ENCODE measurements around the gene PGC.
"Not testable (repeated sequence)": the region's sequence is repeated elsewhere in the genome, so short reads cannot be mapped to it uniquely, and the experiment has no call there.

The PGC gene

GRCh38 chr6:41774841-41775240 lies 27.6 kb upstream of the PGC start:
- Histone ChIP-seq H3K27me3 (ENCODE audit: control insufficient read depth in 1 of 2, insufficient read depth in 2 of 2, low read length in 2 of 2) (no peaks in the 10 kb centered on the region), H3K27ac (ENCODE audit: low read length) (no peak overlapping the region), H3K4me1 (ENCODE audit: control insufficient read depth, insufficient read depth, low read length) (peaks cover 7% of the 10 kb centered on the region), H3K36me3 (ENCODE audit: control insufficient read depth in 2 of 2, insufficient read depth in 2 of 2, low read length in 2 of 2) (peaks cover 25 to 48% of the 10 kb centered on the region in 2 donors), H3K9me3 (ENCODE audit: control insufficient read depth in 2 of 2, low read length in 2 of 2) (no peaks in the 10 kb centered on the region), H3K9ac (ENCODE audit: low read length in 2 of 2) (no peak overlapping the region), H3K4me3 (ENCODE audit: low read length in 2 of 2) (no peak overlapping the region)

- Histone ChIP-seq H3K36me3 (ENCODE audit: control insufficient read depth in 2 of 2, insufficient read depth in 2 of 2, low read length in 2 of 2) (peaks cover 25 to 38% of the 10 kb centered on the region in 2 donors), H3K27ac (ENCODE audit: low read length) (no peak overlapping the region), H3K9me3 (ENCODE audit: control insufficient read depth in 2 of 2, low read length in 2 of 2) (no peaks in the 10 kb centered on the region), H3K27me3 (ENCODE audit: control insufficient read depth in 1 of 2, insufficient read depth in 2 of 2, low read length in 2 of 2) (no peaks in the 10 kb centered on the region), H3K4me1 (ENCODE audit: control insufficient read depth, insufficient read depth, low read length) (peaks cover 12% of the 10 kb centered on the region), H3K9ac (ENCODE audit: low read length in 2 of 2) (no peak overlapping the region), H3K4me3 (ENCODE audit: low read length in 2 of 2) (no peak overlapping the region)
These were observed 24.1 kb upstream of the PGC start for GRCh38 chr6:41771058-41771983.

GRCh38 chr6:41770381-41771057 lies 23.3 kb upstream of the PGC start:
- H3K9me3 ChIP-seq (ENCODE audit: control insufficient read depth in 2 of 2, low read length in 2 of 2), result no peaks in the 10 kb centered on the region
- no peak overlapping the region for H3K4me3 ChIP-seq (ENCODE audit: low read length in 2 of 2)
- H3K4me1 ChIP-seq (ENCODE audit: control insufficient read depth, insufficient read depth, low read length), result peaks cover 12% of the 10 kb centered on the region
- peaks cover 22 to 35% of the 10 kb centered on the region in 2 donors for H3K36me3 ChIP-seq (ENCODE audit: control insufficient read depth in 2 of 2, insufficient read depth in 2 of 2, low read length in 2 of 2)
- H3K27ac ChIP-seq (ENCODE audit: low read length), result no peak overlapping the region
- no peak overlapping the region for H3K9ac ChIP-seq (ENCODE audit: low read length in 2 of 2)
- H3K27me3 ChIP-seq (ENCODE audit: control insufficient read depth in 1 of 2, insufficient read depth in 2 of 2, low read length in 2 of 2), result no peaks in the 10 kb centered on the region

GRCh38 chr6:41769376-41769775 lies 22.2 kb upstream of the PGC start:
- Histone ChIP-seq H3K36me3 (ENCODE audit: control insufficient read depth in 2 of 2, insufficient read depth in 2 of 2, low read length in 2 of 2) (peaks cover 11 to 25% of the 10 kb centered on the region in 2 donors), H3K4me1 (ENCODE audit: control insufficient read depth, insufficient read depth, low read length) (peaks cover 12% of the 10 kb centered on the region), H3K4me3 (ENCODE audit: low read length in 2 of 2) (no peak overlapping the region), H3K9me3 (ENCODE audit: control insufficient read depth in 2 of 2, low read length in 2 of 2) (no peaks in the 10 kb centered on the region), H3K9ac (ENCODE audit: low read length in 2 of 2) (no peak overlapping the region), H3K27ac (ENCODE audit: low read length) (no peak overlapping the region), H3K27me3 (ENCODE audit: control insufficient read depth in 1 of 2, insufficient read depth in 2 of 2, low read length in 2 of 2) (no peaks in the 10 kb centered on the region)

- Histone ChIP-seq H3K36me3 (ENCODE audit: control insufficient read depth in 2 of 2, insufficient read depth in 2 of 2, low read length in 2 of 2) (peaks cover 8 to 22% of the 10 kb centered on the region in 2 donors), H3K27me3 (ENCODE audit: control insufficient read depth in 1 of 2, insufficient read depth in 2 of 2, low read length in 2 of 2) (no peaks in the 10 kb centered on the region), H3K27ac (ENCODE audit: low read length) (no peak overlapping the region), H3K4me3 (ENCODE audit: low read length in 2 of 2) (no peak overlapping the region), H3K9ac (ENCODE audit: low read length in 2 of 2) (no peak overlapping the region), H3K9me3 (ENCODE audit: control insufficient read depth in 2 of 2, low read length in 2 of 2) (no peaks in the 10 kb centered on the region), H3K4me1 (ENCODE audit: control insufficient read depth, insufficient read depth, low read length) (peaks cover 12% of the 10 kb centered on the region)
These were observed 21.5 kb upstream of the PGC start for GRCh38 chr6:41768545-41769308.

- Histone ChIP-seq H3K27me3 (ENCODE audit: control insufficient read depth in 1 of 2, insufficient read depth in 2 of 2, low read length in 2 of 2) (no peaks in the 10 kb centered on the region), H3K4me1 (ENCODE audit: control insufficient read depth, insufficient read depth, low read length) (peaks cover 12% of the 10 kb centered on the region), H3K9ac (ENCODE audit: low read length in 2 of 2) (peak overlapping the region in 1 of 2 donors; percentile 42), H3K36me3 (ENCODE audit: control insufficient read depth in 2 of 2, insufficient read depth in 2 of 2, low read length in 2 of 2) (peaks cover 5 to 16% of the 10 kb centered on the region in 2 donors), H3K9me3 (ENCODE audit: control insufficient read depth in 2 of 2, low read length in 2 of 2) (no peaks in the 10 kb centered on the region), H3K4me3 (ENCODE audit: low read length in 2 of 2) (no peak overlapping the region), H3K27ac (ENCODE audit: low read length) (no peak overlapping the region)
These were observed 20.1 kb upstream of the PGC start for GRCh38 chr6:41767112-41767833.

GRCh38 chr6:41766043-41766664 lies 19.0 kb upstream of the PGC start:
- not testable (repeated sequence) for H3K27me3 ChIP-seq (ENCODE audit: control insufficient read depth in 1 of 2, insufficient read depth in 2 of 2, low read length in 2 of 2)

GRCh38 chr6:41763470-41763869 lies 16.3 kb upstream of the PGC start:
- H3K27ac ChIP-seq (ENCODE audit: low read length), result no peak overlapping the region
- no peaks in the 10 kb centered on the region for H3K36me3 ChIP-seq (ENCODE audit: control insufficient read depth in 2 of 2, insufficient read depth in 2 of 2, low read length in 2 of 2)
- H3K27me3 ChIP-seq (ENCODE audit: control insufficient read depth in 1 of 2, insufficient read depth in 2 of 2, low read length in 2 of 2), result no peaks in the 10 kb centered on the region
- H3K9ac ChIP-seq (ENCODE audit: low read length in 2 of 2), result no peak overlapping the region
- no peaks in the 10 kb centered on the region for H3K9me3 ChIP-seq (ENCODE audit: control insufficient read depth in 2 of 2, low read length in 2 of 2)
- no peak overlapping the region for H3K4me3 ChIP-seq (ENCODE audit: low read length in 2 of 2)
- H3K4me1 ChIP-seq (ENCODE audit: control insufficient read depth, insufficient read depth, low read length), result peaks cover 12% of the 10 kb centered on the region

More at GRCh38 chr6:41766043-41766664, 19.0 kb upstream of the PGC start:
- H3K27ac ChIP-seq (ENCODE audit: low read length); H3K9me3 ChIP-seq (ENCODE audit: control insufficient read depth in 2 of 2, low read length in 2 of 2); H3K4me3 ChIP-seq (ENCODE audit: low read length in 2 of 2); H3K9ac ChIP-seq (ENCODE audit: low read length in 2 of 2); H3K36me3 ChIP-seq (ENCODE audit: control insufficient read depth in 2 of 2, insufficient read depth in 2 of 2, low read length in 2 of 2): not testable (repeated sequence)
- H3K4me1 ChIP-seq (ENCODE audit: control insufficient read depth, insufficient read depth, low read length), result peaks cover 12% of the 10 kb centered on the region

GRCh38 chr6:41759905-41760579 lies 12.8 kb upstream of the PGC start:
- H3K4me1 ChIP-seq (ENCODE audit: control insufficient read depth, insufficient read depth, low read length), result no peaks in the 10 kb centered on the region
- H3K27ac ChIP-seq (ENCODE audit: low read length), result no peak overlapping the region
- H3K9me3 ChIP-seq (ENCODE audit: control insufficient read depth in 2 of 2, low read length in 2 of 2), result no peaks in the 10 kb centered on the region
- H3K36me3 ChIP-seq (ENCODE audit: control insufficient read depth in 2 of 2, insufficient read depth in 2 of 2, low read length in 2 of 2), result no peaks in the 10 kb centered on the region
- H3K9ac ChIP-seq (ENCODE audit: low read length in 2 of 2), result no peak overlapping the region
- no peak overlapping the region for H3K4me3 ChIP-seq (ENCODE audit: low read length in 2 of 2)
- H3K27me3 ChIP-seq (ENCODE audit: control insufficient read depth in 1 of 2, insufficient read depth in 2 of 2, low read length in 2 of 2), result no peaks in the 10 kb centered on the region
